PC-3 (cell line): Measurements from ENCODE around the gene GSX2. TPM values are rescaled to one million over a fixed set of nuclear protein-coding genes. Genes with fewer than 3 reads are reported as not detected.

ENCODE experiments used
- ATAC-seq: fragments of 200-7000 bp; cut with Tn5 transposase; 2 replicates; pipeline ENCODE4 v1.9.1; 2020; ENCODE audit warnings: mild to moderate bottlenecking, moderate library complexity
- BruUV-seq: library from RNA; stranded (reverse); fragments of 400-500 nt; replicated peaks from 2 replicates; lab custom pipeline; 2021; lab: Mats Ljungman, UMichigan
- CTCF ChIA-PET: fragments of 300-600 bp; sonication (Branson Sonifier 250); formaldehyde crosslinking; loops from one replicate; lab custom pipeline; 2022; ENCODE audit warnings: antibody characterized with exemption; lab: Charles Lee
- POLR2A ChIA-PET: fragments of 300-600 bp; sonication (Branson Sonifier 250); formaldehyde crosslinking; loops from one replicate; lab custom pipeline; 2022; ENCODE audit warnings: antibody characterized with exemption; ENCODE audit not compliant: unreplicated experiment; lab: Charles Lee
- DNase-seq: peaks from one replicate; pipeline ENCODE4 v3.0.0-alpha.2; 2015
- H2AFZ ChIP-seq: fragments of 300-600 bp; sonication (generic); 2 replicates; pipeline ENCODE4 v1.6.0; 2016; ENCODE audit warnings: antibody characterized with exemption, low read length
- H3F3A ChIP-seq: fragments of 300-600 bp; sonication (generic); one replicate; pipeline ENCODE4 v1.6.0; 2017; ENCODE audit warnings: antibody characterized with exemption, low read length, control low read depth, mild to moderate bottlenecking; ENCODE audit not compliant: unreplicated experiment
- H3K27ac ChIP-seq: fragments of 300-600 bp; sonication (generic); 2 replicates; pipeline ENCODE4 v1.5.1; 2016; ENCODE audit warnings: mild to moderate bottlenecking, low read length
- H3K27me3 ChIP-seq: fragments of 300-600 bp; sonication (generic); 2 replicates; pipeline ENCODE4 v1.6.1; 2016; ENCODE audit warnings: low read length, mixed read lengths
- H3K36me3 ChIP-seq: fragments of 300-600 bp; sonication (generic); 2 replicates; pipeline ENCODE4 v1.6.1; 2016; ENCODE audit warnings: low read depth, mixed run types, low read length, mixed read lengths
- H3K4me1 ChIP-seq: fragments of 300-600 bp; sonication (generic); 2 replicates; pipeline ENCODE4 v1.5.1; 2016; ENCODE audit warnings: low read length; ENCODE audit not compliant: insufficient read depth
- H3K4me2 ChIP-seq: fragments of 300-600 bp; sonication (generic); 2 replicates; pipeline ENCODE4 v1.6.0; 2016; ENCODE audit warnings: low read length
- H3K4me3 ChIP-seq: fragments of 300-600 bp; sonication (generic); 2 replicates; pipeline ENCODE4 v1.5.1; 2016; ENCODE audit warnings: mild to moderate bottlenecking, low read length, mixed read lengths
- H3K79me2 ChIP-seq: fragments of 300-600 bp; sonication (generic); 2 replicates; pipeline ENCODE4 v1.6.1; 2017; ENCODE audit warnings: low read length, mixed read lengths
- H3K9ac ChIP-seq: fragments of 300-600 bp; sonication (generic); 2 replicates; pipeline ENCODE4 v1.6.0; 2016; ENCODE audit warnings: mild to moderate bottlenecking, low read length
- H3K9me2 ChIP-seq: fragments of 300-600 bp; sonication (generic); replicated peaks from 2 replicates; pipeline ENCODE4 v1.6.1; 2016; ENCODE audit warnings: mixed run types, low read length, mixed read lengths
- H3K9me3 ChIP-seq: fragments of 300-600 bp; sonication (generic); 2 replicates; pipeline ENCODE4 v1.6.1; 2016; ENCODE audit warnings: low read length, mixed read lengths
- H4K20me1 ChIP-seq: fragments of 300-600 bp; sonication (generic); 2 replicates; pipeline ENCODE4 v1.6.1; 2016; ENCODE audit warnings: low read length, mixed read lengths
- EZH2 ChIP-seq: fragments of 300-600 bp; sonication (generic); IDR thresholded peaks from one replicate; pipeline ENCODE4 v1.6.1; 2017; ENCODE audit warnings: antibody characterized with exemption, mild to moderate bottlenecking, low read length; ENCODE audit not compliant: unreplicated experiment
- EZH2phosphoT487 ChIP-seq: fragments of 300-600 bp; sonication (generic); IDR thresholded peaks from 2 replicates; pipeline ENCODE4 v1.6.1; 2018; ENCODE audit warnings: mild to moderate bottlenecking, antibody characterized with exemption, low read length, borderline replicate concordance
- intact Hi-C: fragments of 100-400 bp; cut with micrococcal nuclease; formaldehyde crosslinking; loops from 2 replicates; pipeline ENCODE4 v1.9.0; 2023
- total RNA-seq: library from RNA; depleted of rRNA; stranded (reverse); fragments of >200 nt; gene quantifications from 2 replicates; pipeline ENCODE4 v1.2.3, GENCODE V29; 2014
- TF ChIP-seq, protein P1 (sequence below): fragments of 300-600 bp; sonication (generic); conservative IDR thresholded peaks from 2 replicates; pipeline ENCODE4 v1.5.1; 2017; ENCODE audit warnings: antibody characterized with exemption, low read depth, mild to moderate bottlenecking, low read length

The GSX2 gene
- total RNA-seq, 1 experiment from 2014 or later: not detected

DNA sequence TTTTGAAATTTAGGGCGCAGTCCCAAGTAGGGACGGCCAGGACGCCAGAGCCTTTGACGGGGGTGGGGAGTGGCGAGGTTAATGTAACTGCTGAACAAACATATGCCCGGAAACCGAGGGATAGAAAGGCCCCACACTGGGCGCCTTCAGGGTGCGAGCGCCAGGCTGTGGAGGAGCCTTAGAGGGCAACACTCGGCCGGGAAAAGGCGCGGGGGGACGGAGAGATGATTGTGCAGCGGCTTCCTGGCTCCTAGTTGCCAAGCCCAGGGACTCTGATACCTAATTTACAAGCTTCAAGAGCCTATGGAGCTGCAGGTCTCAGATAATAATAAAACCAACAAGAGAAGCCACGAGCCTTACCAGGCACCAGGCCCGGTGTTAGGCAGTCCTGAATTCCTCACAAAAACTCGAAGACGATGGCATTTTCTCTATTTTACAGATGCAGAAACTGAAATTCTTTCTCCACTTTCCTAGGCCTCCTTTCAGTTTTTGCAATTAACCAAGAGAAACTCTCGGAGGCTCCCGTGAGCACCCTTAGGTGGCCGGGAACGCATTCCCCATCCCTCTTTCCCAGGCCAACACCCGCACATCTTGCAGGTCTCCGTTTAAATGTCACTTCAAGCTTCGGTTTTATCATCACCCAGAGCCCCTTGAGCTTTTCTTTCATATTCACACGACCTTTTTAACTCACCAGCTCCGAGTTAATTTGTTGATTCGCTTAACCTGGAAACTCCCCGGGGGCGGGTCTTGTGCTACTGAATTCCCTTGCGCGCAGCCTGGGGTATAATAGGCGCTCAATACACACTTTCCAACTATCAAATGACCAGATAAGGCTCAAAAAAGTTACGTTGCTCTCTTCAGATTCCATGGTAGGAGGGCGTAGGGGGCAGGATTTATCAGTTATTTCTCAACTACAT lies 6.4 kb upstream of the GSX2 start:
- H3K9me2 ChIP-seq: no peaks in the 10 kb centered on the region
- ChIA-PET CTCF (no interaction called here), POLR2A (no interaction called here)
- H3K9me3 ChIP-seq: no peaks in the 10 kb centered on the region
- peaks cover 10% of the 10 kb centered on the region; the same call in 1 of the 2 replicates for H3K4me1 ChIP-seq
- H3K4me3 ChIP-seq: no peak overlapping the region
- H2AFZ ChIP-seq: no peak overlapping the region
- H3K79me2 ChIP-seq: no peaks in the 10 kb centered on the region
- no peaks in the 10 kb centered on the region for H3F3A ChIP-seq
- intact Hi-C loops: loop anchor here (5.0 kb wide), 1 partner anchor 124 kb away; no protein-coding TSS in a partner anchor
- H3K27me3 ChIP-seq: peaks cover 17% of the 10 kb centered on the region
- no peak overlapping the region for H3K4me2 ChIP-seq
- ATAC-seq: no peak
- TF ChIP-seq, protein P1, sequence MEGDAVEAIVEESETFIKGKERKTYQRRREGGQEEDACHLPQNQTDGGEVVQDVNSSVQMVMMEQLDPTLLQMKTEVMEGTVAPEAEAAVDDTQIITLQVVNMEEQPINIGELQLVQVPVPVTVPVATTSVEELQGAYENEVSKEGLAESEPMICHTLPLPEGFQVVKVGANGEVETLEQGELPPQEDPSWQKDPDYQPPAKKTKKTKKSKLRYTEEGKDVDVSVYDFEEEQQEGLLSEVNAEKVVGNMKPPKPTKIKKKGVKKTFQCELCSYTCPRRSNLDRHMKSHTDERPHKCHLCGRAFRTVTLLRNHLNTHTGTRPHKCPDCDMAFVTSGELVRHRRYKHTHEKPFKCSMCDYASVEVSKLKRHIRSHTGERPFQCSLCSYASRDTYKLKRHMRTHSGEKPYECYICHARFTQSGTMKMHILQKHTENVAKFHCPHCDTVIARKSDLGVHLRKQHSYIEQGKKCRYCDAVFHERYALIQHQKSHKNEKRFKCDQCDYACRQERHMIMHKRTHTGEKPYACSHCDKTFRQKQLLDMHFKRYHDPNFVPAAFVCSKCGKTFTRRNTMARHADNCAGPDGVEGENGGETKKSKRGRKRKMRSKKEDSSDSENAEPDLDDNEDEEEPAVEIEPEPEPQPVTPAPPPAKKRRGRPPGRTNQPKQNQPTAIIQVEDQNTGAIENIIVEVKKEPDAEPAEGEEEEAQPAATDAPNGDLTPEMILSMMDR: no peak
- TF ChIP-seq EZH2phosphoT487: no peak
- TF ChIP-seq EZH2: no peak
- no peak for DNase-seq
- BruUV-seq: no TSS peak
- no peak overlapping the region for H3K9ac ChIP-seq
- H3K27ac ChIP-seq: no peak overlapping the region
- no peaks in the 10 kb centered on the region for H4K20me1 ChIP-seq
- no peaks in the 10 kb centered on the region for H3K36me3 ChIP-seq

GRCh38 chr4:54094451-54094850 lies 5.5 kb upstream of the GSX2 start:
- DNase-seq: no peak
- Histone ChIP-seq H3K79me2 (no peaks in the 10 kb centered on the region), H3K4me3 (no peak overlapping the region), H3K9me3 (no peaks in the 10 kb centered on the region), H2AFZ (no peak overlapping the region), H3K36me3 (no peaks in the 10 kb centered on the region), H3K9ac (no peak overlapping the region), H3K27me3 (peaks cover 25% of the 10 kb centered on the region), H3K27ac (no peak overlapping the region), H4K20me1 (no peaks in the 10 kb centered on the region), H3K4me1 (peaks cover 10% of the 10 kb centered on the region; the same call in 1 of the 2 replicates), H3K9me2 (no peaks in the 10 kb centered on the region), H3K4me2 (no peak overlapping the region), H3F3A (no peaks in the 10 kb centered on the region)
- BruUV-seq: no TSS peak
- CTCF ChIA-PET: no interaction called here
- TF ChIP-seq, protein P1: no peak
- no peak for TF ChIP-seq EZH2phosphoT487
- TF ChIP-seq EZH2: no peak
- intact Hi-C loops: loop anchor here (5.0 kb wide), 1 partner anchor 123 kb away; no protein-coding TSS in a partner anchor
- POLR2A ChIA-PET: no interaction called here
- no peak for ATAC-seq
